NCI-H1930 (cell line): ENCODE measurements around the gene ADAM12.

Experiments
- DNase-seq, 2 experiments: peaks; one replicate each; lab custom pipeline; 2025; lab: John Stamatoyannopoulos, UW

Gene ADAM12

GRCh38 chr10:126315494-126316177 lies 72.6 kb downstream of the ADAM12 start:
- no peak for DNase-seq

- no peak for DNase-seq
Measured at GRCh38 chr10:126314863-126315493, 73.3 kb downstream of the ADAM12 start.

- no peak for DNase-seq
Measured at GRCh38 chr10:126312167-126312566, 76.1 kb downstream of the ADAM12 start.

GRCh38 chr10:126309228-126309883 lies 78.9 kb downstream of the ADAM12 start:
- no peak for DNase-seq

GRCh38 chr10:126302826-126303665 lies 85.2 kb downstream of the ADAM12 start:
- DNase-seq, result no peak

GRCh38 chr10:126302476-126302756 lies 85.9 kb downstream of the ADAM12 start:
- no peak for DNase-seq

- no peak for DNase-seq
Measured at GRCh38 chr10:126301701-126302475, 86.4 kb downstream of the ADAM12 start.

- no peak for DNase-seq
Measured at GRCh38 chr10:126294451-126294850, 93.8 kb downstream of the ADAM12 start.

- no peak for DNase-seq
Measured at GRCh38 chr10:126290232-126290631, 98.0 kb downstream of the ADAM12 start.

GRCh38 chr10:126288547-126289493 lies 99.5 kb downstream of the ADAM12 start:
- DNase-seq, result no peak

- no peak for DNase-seq
Measured at GRCh38 chr10:126286256-126286780, 102.0 kb downstream of the ADAM12 start.

- DNase-seq, result no peak
Measured at GRCh38 chr10:126283307-126283706, 105.0 kb downstream of the ADAM12 start.

- no peak for DNase-seq
Measured at GRCh38 chr10:126278851-126279250, 109.4 kb downstream of the ADAM12 start.

GRCh38 chr10:126277181-126277580 lies 111.1 kb downstream of the ADAM12 start:
- no peak for DNase-seq

GRCh38 chr10:126272526-126272925 lies 115.8 kb downstream of the ADAM12 start:
- no peak for DNase-seq

GRCh38 chr10:126270111-126270510 lies 118.2 kb downstream of the ADAM12 start:
- no peak for DNase-seq

GRCh38 chr10:126268013-126268920 lies 120.0 kb downstream of the ADAM12 start:
- DNase-seq, result no peak

- DNase-seq, result no peak
Measured at GRCh38 chr10:126264102-126265018, 123.9 kb downstream of the ADAM12 start.
